ENCODE measurements around the gene SYNM. TPM values are rescaled to one million over a fixed set of nuclear protein-coding genes. Genes with fewer than 3 reads are reported as not detected.

The SYNM gene
- total RNA-seq, 1 donor from 2014 or later, result 53.2 TPM

DNA sequence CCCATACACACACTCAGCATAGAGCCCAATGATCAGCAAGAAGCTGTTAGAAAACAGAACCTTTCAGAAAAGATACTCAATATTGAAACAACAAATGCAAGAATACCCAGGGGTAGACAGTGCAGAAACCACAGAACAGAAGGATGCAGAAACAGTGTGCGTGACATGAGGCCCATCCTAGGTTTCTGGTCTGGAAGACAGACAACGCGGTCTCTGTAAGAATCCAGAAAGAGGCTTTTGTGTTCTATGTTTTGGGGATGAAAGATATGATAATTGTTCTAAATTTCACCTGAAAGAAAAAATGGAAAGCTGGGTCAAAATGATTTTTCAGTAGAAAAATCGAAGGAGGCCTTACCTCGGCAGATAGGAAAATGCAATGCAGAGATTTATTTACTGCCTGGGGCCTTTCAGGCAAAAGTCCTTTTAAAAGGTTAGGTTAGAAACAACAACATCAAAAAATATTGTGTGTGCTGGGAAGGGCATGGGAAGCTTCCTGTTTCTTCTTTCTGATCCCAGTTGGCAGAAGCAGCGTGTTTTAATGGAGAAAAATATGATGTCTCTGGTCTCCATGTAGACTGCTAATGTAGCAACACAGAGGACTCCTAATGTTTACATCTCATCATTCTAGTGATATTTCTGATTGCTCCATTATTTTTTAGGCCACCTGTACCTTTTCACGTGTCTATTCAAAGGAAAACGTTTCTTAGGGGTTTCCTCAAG, 17.0 kb downstream of the SYNM start:
- H3K4me3 ChIP-seq (ENCODE audit: low read length in 3 of 3), result no peak overlapping the region
- peaks cover 82 to 98% (median 93%) of the 10 kb centered on the region in 3 donors for H3K4me1 ChIP-seq (ENCODE audit: control insufficient read depth in 3 of 3, insufficient read depth in 3 of 3, low read length in 3 of 3)
- H3K27ac ChIP-seq (ENCODE audit: low read depth, low read length), result peak overlapping the region; percentile 95

DNA sequence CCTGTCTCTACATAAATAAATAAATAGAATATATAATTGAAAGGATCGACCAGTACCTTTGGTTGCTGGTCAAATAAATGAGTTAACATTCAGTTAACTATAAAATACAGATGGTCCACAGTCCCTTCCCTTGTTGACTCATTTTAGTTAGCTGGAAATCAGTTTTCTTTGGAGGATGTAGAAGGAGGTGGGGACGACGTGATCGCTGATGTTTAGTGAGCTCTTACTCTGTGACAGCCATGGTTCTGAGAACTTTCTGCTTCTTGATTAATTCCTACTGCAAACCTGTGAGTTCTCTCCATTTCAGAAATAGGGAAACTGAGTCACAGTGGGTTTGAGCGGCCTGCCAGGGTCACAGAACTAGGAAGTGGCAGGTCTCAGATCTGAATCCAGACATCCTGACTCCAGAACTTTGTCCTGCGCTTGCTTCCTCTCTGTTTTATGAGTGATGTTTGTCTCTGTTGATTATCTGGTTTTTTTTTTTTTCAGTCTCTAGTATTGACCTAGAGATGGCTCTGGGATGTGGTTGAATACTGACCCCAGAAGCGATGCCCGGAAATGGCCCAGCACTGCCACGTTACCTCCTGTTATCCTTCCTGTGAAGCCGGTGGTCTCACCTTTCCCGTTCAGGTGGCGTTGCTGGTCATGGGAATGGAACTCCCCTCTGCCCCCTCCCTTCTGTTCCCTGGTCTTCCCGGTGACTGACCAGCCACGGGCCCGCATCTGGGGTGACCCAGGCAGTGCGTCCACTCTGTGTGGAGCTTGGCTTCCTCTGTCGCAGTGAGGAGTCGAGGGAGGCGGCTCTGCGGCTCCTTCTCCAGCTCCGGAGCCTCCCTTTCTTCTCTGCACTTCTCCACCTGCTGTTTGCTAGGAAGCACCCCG, 18.2 kb downstream of the SYNM start:
- H3K27ac ChIP-seq (ENCODE audit: low read depth, low read length), result peak overlapping the region; percentile 95
- peaks cover 79 to 94% (median 82%) of the 10 kb centered on the region in 3 donors for H3K4me1 ChIP-seq (ENCODE audit: control insufficient read depth in 3 of 3, insufficient read depth in 3 of 3, low read length in 3 of 3)
- H3K36me3 ChIP-seq (ENCODE audit: control insufficient read depth in 3 of 3, insufficient read depth in 3 of 3, low read length in 3 of 3), result peaks cover 27 to 38% (median 31%) of the 10 kb centered on the region in 3 donors
- H3K9ac ChIP-seq (ENCODE audit: low read depth in 1 of 3, low read length in 3 of 3), result peak overlapping the region; percentile 71 to 89 (median 74)
- H3K4me3 ChIP-seq (ENCODE audit: low read length in 3 of 3), result peak overlapping the region; percentile 54 to 73 (median 70)
- no peaks in the 10 kb centered on the region for H3K27me3 ChIP-seq (ENCODE audit: control insufficient read depth in 3 of 3, insufficient read depth in 3 of 3, low read length in 3 of 3)
- H3K9me3 ChIP-seq (ENCODE audit: control insufficient read depth in 3 of 3, low read length in 3 of 3), result no peaks in the 10 kb centered on the region

More for the DNA sequence above, 17.0 kb downstream of the SYNM start:
- Histone ChIP-seq H3K36me3 (ENCODE audit: control insufficient read depth in 3 of 3, insufficient read depth in 3 of 3, low read length in 3 of 3) (peaks cover 23 to 37% (median 33%) of the 10 kb centered on the region in 3 donors), H3K9me3 (ENCODE audit: control insufficient read depth in 3 of 3, low read length in 3 of 3) (no peaks in the 10 kb centered on the region), H3K9ac (ENCODE audit: low read depth in 1 of 3, low read length in 3 of 3) (peak overlapping the region in 1 of 3 donors; percentile 34), H3K27me3 (ENCODE audit: control insufficient read depth in 3 of 3, insufficient read depth in 3 of 3, low read length in 3 of 3) (no peaks in the 10 kb centered on the region)

DNA sequence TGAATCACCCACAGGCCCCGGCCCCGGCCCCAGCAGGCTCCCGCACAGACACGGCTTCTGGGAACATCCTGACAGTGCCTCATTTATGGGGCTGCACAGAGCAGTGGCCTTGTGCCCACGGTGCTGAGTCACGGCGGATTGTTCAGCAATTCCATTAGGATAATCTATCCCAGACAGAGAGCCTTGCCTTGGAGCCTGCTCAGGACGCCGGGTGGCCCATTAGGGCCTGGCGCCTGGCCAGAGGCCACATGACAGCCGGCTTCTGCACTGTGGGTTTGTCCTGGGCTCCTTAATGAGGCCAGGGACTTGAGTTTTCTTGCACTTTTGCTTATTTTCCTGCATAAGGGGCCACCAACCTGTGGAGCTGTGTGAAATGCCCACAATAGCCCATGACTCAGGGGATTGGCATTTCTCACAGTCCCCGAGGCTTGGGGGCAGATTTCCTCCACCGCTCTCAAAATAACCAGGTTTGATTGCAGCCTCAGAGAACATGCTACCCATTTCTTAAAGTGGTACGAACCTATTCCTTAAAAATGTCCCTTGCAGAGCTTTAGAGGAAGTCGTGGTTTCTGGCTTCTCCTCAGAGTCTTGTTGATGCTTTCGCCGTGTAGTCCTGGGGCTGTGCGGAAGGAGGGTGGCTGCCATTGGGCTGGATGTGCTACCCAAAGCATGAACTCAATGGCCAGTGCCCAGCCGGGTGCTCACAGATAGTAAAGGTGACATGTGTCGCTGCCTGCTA, 19.0 kb downstream of the SYNM start:
- Histone ChIP-seq H3K4me1 (ENCODE audit: control insufficient read depth in 3 of 3, insufficient read depth in 3 of 3, low read length in 3 of 3) (peaks cover 78 to 87% (median 79%) of the 10 kb centered on the region in 3 donors), H3K9ac (ENCODE audit: low read depth in 1 of 3, low read length in 3 of 3) (peak overlapping the region; percentile 71 to 89 (median 74)), H3K27me3 (ENCODE audit: control insufficient read depth in 3 of 3, insufficient read depth in 3 of 3, low read length in 3 of 3) (no peaks in the 10 kb centered on the region), H3K9me3 (ENCODE audit: control insufficient read depth in 3 of 3, low read length in 3 of 3) (no peaks in the 10 kb centered on the region), H3K36me3 (ENCODE audit: control insufficient read depth in 3 of 3, insufficient read depth in 3 of 3, low read length in 3 of 3) (peaks cover 25 to 35% (median 30%) of the 10 kb centered on the region in 3 donors), H3K27ac (ENCODE audit: low read depth, low read length) (peak overlapping the region; percentile 95), H3K4me3 (ENCODE audit: low read length in 3 of 3) (peak overlapping the region; percentile 54 to 73 (median 70))

GRCh38 chr15:99124641-99125040, 19.8 kb downstream of the SYNM start:
- Histone ChIP-seq H3K4me3 (ENCODE audit: low read length in 3 of 3) (peak overlapping the region; percentile 54 to 73 (median 70)), H3K27me3 (ENCODE audit: control insufficient read depth in 3 of 3, insufficient read depth in 3 of 3, low read length in 3 of 3) (no peaks in the 10 kb centered on the region), H3K4me1 (ENCODE audit: control insufficient read depth in 3 of 3, insufficient read depth in 3 of 3, low read length in 3 of 3) (peaks cover 70 to 80% (median 71%) of the 10 kb centered on the region in 3 donors), H3K9ac (ENCODE audit: low read depth in 1 of 3, low read length in 3 of 3) (peak overlapping the region; percentile 71 to 89 (median 74)), H3K27ac (ENCODE audit: low read depth, low read length) (peak overlapping the region; percentile 95), H3K36me3 (ENCODE audit: control insufficient read depth in 3 of 3, insufficient read depth in 3 of 3, low read length in 3 of 3) (peaks cover 23 to 31% (median 30%) of the 10 kb centered on the region in 3 donors), H3K9me3 (ENCODE audit: control insufficient read depth in 3 of 3, low read length in 3 of 3) (no peaks in the 10 kb centered on the region)

DNA sequence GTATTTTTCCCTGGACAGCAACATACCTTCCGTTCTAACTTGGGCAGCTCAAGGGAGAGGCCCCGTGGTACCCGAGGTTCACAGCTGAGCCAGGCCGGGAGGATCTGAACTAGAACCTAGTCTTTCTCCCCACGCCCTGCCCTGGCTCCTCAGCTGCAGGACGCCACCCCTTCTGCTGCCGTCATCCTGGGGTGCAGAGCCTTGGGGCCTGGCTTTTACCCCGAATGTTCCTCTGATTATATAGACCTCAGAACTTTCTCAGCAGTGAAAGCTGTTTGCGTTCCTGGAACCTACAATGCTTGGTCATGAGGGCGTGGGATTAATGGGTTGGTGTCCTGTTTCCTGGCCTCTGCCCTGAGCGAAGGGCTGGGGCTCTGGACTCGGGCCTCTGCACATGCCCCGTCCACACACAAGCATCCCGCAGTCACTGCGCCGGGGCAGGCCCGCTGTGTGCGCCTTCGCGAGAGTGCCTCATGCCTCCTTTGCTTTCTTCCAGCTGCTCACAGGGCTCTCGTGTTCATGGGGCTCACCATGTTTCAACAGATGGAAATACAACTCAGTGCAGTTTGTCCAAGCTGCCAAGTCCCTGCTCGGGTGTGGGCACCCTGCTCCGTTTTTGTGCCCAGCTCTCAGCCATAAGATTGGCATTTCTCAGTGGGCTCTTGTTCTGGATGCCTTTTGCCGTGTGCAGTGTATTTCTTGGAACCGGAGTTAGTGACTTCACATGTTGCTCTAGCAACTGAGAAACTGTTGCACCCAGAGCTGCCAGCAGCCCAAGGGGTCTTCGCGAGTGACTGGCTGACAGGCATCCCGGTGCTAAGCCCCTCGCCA, 20.4 kb downstream of the SYNM start:
- H3K9ac ChIP-seq (ENCODE audit: low read depth in 1 of 3, low read length in 3 of 3), result peak overlapping the region; percentile 71 to 89 (median 74)
- H3K27ac ChIP-seq (ENCODE audit: low read depth, low read length), result peak overlapping the region; percentile 95
- H3K4me3 ChIP-seq (ENCODE audit: low read length in 3 of 3), result peak overlapping the region; percentile 54 to 73 (median 70)
- H3K36me3 ChIP-seq (ENCODE audit: control insufficient read depth in 3 of 3, insufficient read depth in 3 of 3, low read length in 3 of 3), result peaks cover 24 to 32% (median 30%) of the 10 kb centered on the region in 3 donors
- H3K9me3 ChIP-seq (ENCODE audit: control insufficient read depth in 3 of 3, low read length in 3 of 3), result no peaks in the 10 kb centered on the region
- no peaks in the 10 kb centered on the region for H3K27me3 ChIP-seq (ENCODE audit: control insufficient read depth in 3 of 3, insufficient read depth in 3 of 3, low read length in 3 of 3)
- peaks cover 64 to 79% (median 65%) of the 10 kb centered on the region in 3 donors for H3K4me1 ChIP-seq (ENCODE audit: control insufficient read depth in 3 of 3, insufficient read depth in 3 of 3, low read length in 3 of 3)

GRCh38 chr15:99126131-99126588, 21.3 kb downstream of the SYNM start:
- Histone ChIP-seq H3K4me3 (ENCODE audit: low read length in 3 of 3) (peak overlapping the region in 1 of 3 donors; percentile 14), H3K9ac (ENCODE audit: low read depth in 1 of 3, low read length in 3 of 3) (peak overlapping the region in 2 of 3 donors; percentile 58 to 89), H3K4me1 (ENCODE audit: control insufficient read depth in 3 of 3, insufficient read depth in 3 of 3, low read length in 3 of 3) (peaks cover 55 to 79% (median 60%) of the 10 kb centered on the region in 3 donors), H3K36me3 (ENCODE audit: control insufficient read depth in 3 of 3, insufficient read depth in 3 of 3, low read length in 3 of 3) (peaks cover 30 to 39% (median 35%) of the 10 kb centered on the region in 3 donors), H3K9me3 (ENCODE audit: control insufficient read depth in 3 of 3, low read length in 3 of 3) (no peaks in the 10 kb centered on the region), H3K27me3 (ENCODE audit: control insufficient read depth in 3 of 3, insufficient read depth in 3 of 3, low read length in 3 of 3) (no peaks in the 10 kb centered on the region), H3K27ac (ENCODE audit: low read depth, low read length) (peak overlapping the region; percentile 95)

- Histone ChIP-seq H3K9me3 (ENCODE audit: control insufficient read depth in 3 of 3, low read length in 3 of 3) (no peaks in the 10 kb centered on the region), H3K4me1 (ENCODE audit: control insufficient read depth in 3 of 3, insufficient read depth in 3 of 3, low read length in 3 of 3) (peaks cover 55 to 79% (median 59%) of the 10 kb centered on the region in 3 donors), H3K9ac (ENCODE audit: low read depth in 1 of 3, low read length in 3 of 3) (peak overlapping the region in 1 of 3 donors; percentile 10), H3K27me3 (ENCODE audit: control insufficient read depth in 3 of 3, insufficient read depth in 3 of 3, low read length in 3 of 3) (no peaks in the 10 kb centered on the region), H3K27ac (ENCODE audit: low read depth, low read length) (peak overlapping the region; percentile 95), H3K4me3 (ENCODE audit: low read length in 3 of 3) (no peak overlapping the region), H3K36me3 (ENCODE audit: control insufficient read depth in 3 of 3, insufficient read depth in 3 of 3, low read length in 3 of 3) (peaks cover 38 to 46% (median 43%) of the 10 kb centered on the region in 3 donors)
Measured at GRCh38 chr15:99126930-99127329, 22.1 kb downstream of the SYNM start.

GRCh38 chr15:99127773-99128172, 22.9 kb downstream of the SYNM start:
- no peaks in the 10 kb centered on the region for H3K9me3 ChIP-seq (ENCODE audit: control insufficient read depth in 3 of 3, low read length in 3 of 3)
- peak overlapping the region in 1 of 3 donors; percentile 1 for H3K9ac ChIP-seq (ENCODE audit: low read depth in 1 of 3, low read length in 3 of 3)
- H3K4me3 ChIP-seq (ENCODE audit: low read length in 3 of 3), result no peak overlapping the region
- peaks cover 46 to 55% (median 51%) of the 10 kb centered on the region in 3 donors for H3K36me3 ChIP-seq (ENCODE audit: control insufficient read depth in 3 of 3, insufficient read depth in 3 of 3, low read length in 3 of 3)
- peaks cover 56 to 79% (median 61%) of the 10 kb centered on the region in 3 donors for H3K4me1 ChIP-seq (ENCODE audit: control insufficient read depth in 3 of 3, insufficient read depth in 3 of 3, low read length in 3 of 3)
- H3K27me3 ChIP-seq (ENCODE audit: control insufficient read depth in 3 of 3, insufficient read depth in 3 of 3, low read length in 3 of 3), result no peaks in the 10 kb centered on the region
- H3K27ac ChIP-seq (ENCODE audit: low read depth, low read length), result no peak overlapping the region

All from skeletal muscle tissue (tissue), 4 donors.